Breast epithelium (tissue), 4 donors: ENCODE results near the gene FRMD5. TPM values are rescaled to one million over a fixed set of nuclear protein-coding genes. Genes with fewer than 3 reads are reported as not detected.
"Not testable (repeated sequence)": the region's sequence is repeated elsewhere in the genome, so short reads cannot be mapped to it uniquely, and the experiment has no call there.

Experiments
- DNase-seq, 2 donors: peaks; one replicate each; pipeline ENCODE4 v3.0.0-alpha.2; 2019; ENCODE audit warnings: low spot score in 2 of 2
- H3K27ac ChIP-seq, 2 donors: fragments of 200-600 bp; sonication (generic) in 1 of 2; one replicate each; pipeline ENCODE4 v1.5.1; 2016 to 2019; ENCODE audit warnings: mild to moderate bottlenecking in 1 of 2
- H3K27me3 ChIP-seq, 2 donors: fragments of 200-600 bp; sonication (generic) in 1 of 2; one replicate each; pipeline versions ENCODE4 v1.5.1 to v1.6.0; 2017 to 2019; ENCODE audit warnings: control low read depth in 1 of 2, mild to moderate bottlenecking in 1 of 2
- H3K36me3 ChIP-seq: fragments of 200-600 bp; one replicate; pipeline ENCODE4 v1.5.1; 2019
- H3K4me1 ChIP-seq, 2 donors: fragments of 200-600 bp; sonication (generic); one replicate each; pipeline ENCODE4 v1.5.1; 2016 to 2019; ENCODE audit warnings: control low read depth in 1 of 2
- H3K4me3 ChIP-seq, 3 donors: fragments of 200-600 bp; sonication (generic); 1 replicate in 2 of 3; 2 replicates in 1 of 3; pipeline ENCODE4 v1.5.1; 2016 to 2019; ENCODE audit warnings: mild to moderate bottlenecking in 3 of 3, moderate library complexity in 2 of 3
- H3K9me3 ChIP-seq, 2 donors: fragments of 200-600 bp; sonication (generic) in 1 of 2; one replicate each; pipeline ENCODE4 v1.5.1; 2016 to 2019; ENCODE audit warnings: control low read depth in 1 of 2
- POLR2A ChIP-seq: fragments of 450-650 bp; IDR thresholded peaks from one replicate; pipeline ENCODE4 v1.6.1; 2016; ENCODE audit warnings: antibody characterized with exemption, mild to moderate bottlenecking, moderate library complexity
- POLR2AphosphoS5 ChIP-seq, 3 donors: sonication (generic); formaldehyde crosslinking; IDR thresholded peaks; one replicate each; pipeline ENCODE4 v1.6.1; 2017; ENCODE audit warnings: antibody characterized with exemption in 3 of 3
- intact Hi-C: fragments of 100-400 bp; cut with DNase I; formaldehyde crosslinking; loops from one replicate; pipeline ENCODE4 v1.15.1; 2023; ENCODE audit warnings: low total_unique reads
- total RNA-seq, 3 donors: library from RNA; depleted of rRNA; stranded (reverse); fragments of >200 nt; gene quantifications; one replicate each; pipeline ENCODE4 v1.1.0, GENCODE V29; 2016
- TF ChIP-seq, protein P1 (sequence below), 3 donors: fragments of 450-650 bp; IDR thresholded peaks; one replicate each; pipeline ENCODE4 v1.5.1; 2016 to 2017; ENCODE audit warnings: antibody characterized with exemption in 3 of 3, mild to moderate bottlenecking in 3 of 3, moderate library complexity in 3 of 3

Gene FRMD5
- total RNA-seq, 3 donors from 2014 or later = 0.66 to 1.6 TPM; not detected in 1

DNA sequence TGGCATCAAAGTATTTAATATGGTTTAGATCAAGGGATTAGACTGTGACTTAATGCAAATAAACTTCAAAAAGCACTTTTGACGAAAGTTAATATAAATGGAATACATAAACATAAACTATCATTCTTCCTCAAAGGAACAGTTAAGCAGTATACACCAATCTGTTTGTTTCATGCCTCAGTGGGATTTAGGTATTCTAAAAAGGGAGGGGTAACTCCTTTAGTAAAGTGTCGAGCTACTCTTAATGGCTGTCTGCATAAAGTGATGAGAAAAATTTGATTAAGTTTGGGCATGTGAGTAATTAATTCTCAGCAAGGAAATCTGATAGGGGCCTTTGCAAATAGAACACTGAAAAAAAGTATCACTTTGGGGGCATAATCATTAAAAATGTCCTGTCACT lies 176.9 kb downstream of the FRMD5 start:
- DNase-seq = no peak
- intact Hi-C loops = no loop called here
- Histone ChIP-seq H3K27ac (no peak overlapping the region), H3K27me3 (no peaks in the 10 kb centered on the region), H3K9me3 (no peaks in the 10 kb centered on the region), H3K4me1 (no peaks in the 10 kb centered on the region), H3K36me3 (no peaks in the 10 kb centered on the region), H3K4me3 (no peak overlapping the region)
- TF ChIP-seq POLR2A (no peak), POLR2AphosphoS5 (IDR thresholded peaks at IDR 0.05) (no peak)
- TF ChIP-seq, protein P1, sequence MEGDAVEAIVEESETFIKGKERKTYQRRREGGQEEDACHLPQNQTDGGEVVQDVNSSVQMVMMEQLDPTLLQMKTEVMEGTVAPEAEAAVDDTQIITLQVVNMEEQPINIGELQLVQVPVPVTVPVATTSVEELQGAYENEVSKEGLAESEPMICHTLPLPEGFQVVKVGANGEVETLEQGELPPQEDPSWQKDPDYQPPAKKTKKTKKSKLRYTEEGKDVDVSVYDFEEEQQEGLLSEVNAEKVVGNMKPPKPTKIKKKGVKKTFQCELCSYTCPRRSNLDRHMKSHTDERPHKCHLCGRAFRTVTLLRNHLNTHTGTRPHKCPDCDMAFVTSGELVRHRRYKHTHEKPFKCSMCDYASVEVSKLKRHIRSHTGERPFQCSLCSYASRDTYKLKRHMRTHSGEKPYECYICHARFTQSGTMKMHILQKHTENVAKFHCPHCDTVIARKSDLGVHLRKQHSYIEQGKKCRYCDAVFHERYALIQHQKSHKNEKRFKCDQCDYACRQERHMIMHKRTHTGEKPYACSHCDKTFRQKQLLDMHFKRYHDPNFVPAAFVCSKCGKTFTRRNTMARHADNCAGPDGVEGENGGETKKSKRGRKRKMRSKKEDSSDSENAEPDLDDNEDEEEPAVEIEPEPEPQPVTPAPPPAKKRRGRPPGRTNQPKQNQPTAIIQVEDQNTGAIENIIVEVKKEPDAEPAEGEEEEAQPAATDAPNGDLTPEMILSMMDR (IDR thresholded peaks at IDR 0.05) = no peak

DNA sequence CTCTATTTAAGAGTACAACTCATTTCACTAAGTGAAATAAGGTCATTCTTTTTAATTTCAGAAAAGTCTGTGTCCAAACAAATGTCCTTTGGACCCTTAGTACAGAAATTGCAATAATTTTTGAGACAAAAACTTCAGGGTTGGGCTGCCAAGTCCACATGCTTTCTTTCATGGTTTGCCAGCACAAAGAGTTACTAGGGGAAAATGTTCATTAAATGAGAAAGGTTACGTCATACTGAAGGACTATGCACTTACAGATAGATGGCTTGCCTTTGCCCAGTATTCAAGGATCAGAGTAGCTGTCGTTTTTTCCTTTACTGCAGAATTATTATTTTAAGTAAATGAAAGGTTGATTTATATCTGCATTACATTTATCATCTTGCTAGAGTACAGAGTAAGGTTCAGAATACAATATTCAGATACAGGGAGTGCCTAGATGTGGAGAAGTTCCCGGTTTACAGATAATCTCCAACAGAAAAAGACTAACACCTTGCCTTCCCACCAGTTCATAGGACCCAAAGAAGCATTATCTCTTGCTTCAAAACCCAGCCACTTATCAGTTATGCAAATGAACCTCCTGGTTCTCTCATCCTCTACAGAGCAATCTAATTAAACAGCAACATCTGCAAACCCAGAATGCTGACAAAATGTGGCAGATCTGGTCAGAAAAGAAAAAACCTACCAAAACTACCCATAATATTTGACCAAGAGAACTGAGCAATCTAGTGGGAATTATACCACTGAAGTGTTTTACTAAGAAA lies 179.3 kb downstream of the FRMD5 start:
- no peak for DNase-seq
- Histone ChIP-seq H3K27me3 (no peaks in the 10 kb centered on the region), H3K9me3 (no peaks in the 10 kb centered on the region), H3K4me3 (no peak overlapping the region), H3K4me1 (no peaks in the 10 kb centered on the region), H3K36me3 (no peaks in the 10 kb centered on the region), H3K27ac (no peak overlapping the region)
- intact Hi-C loops = no loop called here
- TF ChIP-seq POLR2A = no peak
- TF ChIP-seq POLR2AphosphoS5 (IDR thresholded peaks at IDR 0.05) = no peak
- TF ChIP-seq, protein P1 (IDR thresholded peaks at IDR 0.05) = no peak

DNA sequence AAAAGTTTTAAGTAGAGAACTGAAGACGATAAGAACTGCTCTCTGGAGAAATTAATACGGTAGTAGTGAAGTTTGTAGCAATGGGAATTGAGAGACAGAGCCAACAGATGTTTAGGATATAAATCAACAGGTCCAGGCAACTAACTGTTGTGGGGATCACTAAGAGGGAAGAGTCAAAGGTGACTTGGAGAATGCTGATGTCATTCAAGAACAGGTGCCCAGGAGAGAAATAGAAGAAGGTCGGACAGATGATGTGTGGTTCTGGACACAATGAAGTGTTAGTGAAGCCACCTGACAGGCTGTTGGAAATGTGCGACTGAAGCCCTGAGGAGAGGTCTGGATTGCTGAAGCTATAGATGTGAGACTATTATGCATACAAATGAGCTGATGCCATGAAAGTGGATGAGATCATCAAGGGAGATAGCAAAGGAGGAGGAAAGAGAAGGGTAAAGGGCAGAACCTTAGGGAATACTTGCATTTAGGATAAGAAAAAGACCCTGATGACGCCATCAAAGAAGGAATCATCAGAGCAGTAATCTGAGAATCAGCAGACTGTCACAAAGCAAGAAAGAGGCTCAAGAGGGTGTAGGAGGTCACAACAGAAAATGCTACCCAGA lies 183.7 kb downstream of the FRMD5 start:
- DNase-seq = no peak
- Histone ChIP-seq H3K4me3 (no peak overlapping the region), H3K27ac (no peak overlapping the region), H3K4me1 (no peaks in the 10 kb centered on the region), H3K27me3 (no peaks in the 10 kb centered on the region), H3K36me3 (no peaks in the 10 kb centered on the region), H3K9me3 (no peaks in the 10 kb centered on the region)
- intact Hi-C loops = no loop called here
- TF ChIP-seq POLR2A (no peak), POLR2AphosphoS5 (IDR thresholded peaks at IDR 0.05) (no peak)
- TF ChIP-seq, protein P1 (IDR thresholded peaks at IDR 0.05) = no peak

DNA sequence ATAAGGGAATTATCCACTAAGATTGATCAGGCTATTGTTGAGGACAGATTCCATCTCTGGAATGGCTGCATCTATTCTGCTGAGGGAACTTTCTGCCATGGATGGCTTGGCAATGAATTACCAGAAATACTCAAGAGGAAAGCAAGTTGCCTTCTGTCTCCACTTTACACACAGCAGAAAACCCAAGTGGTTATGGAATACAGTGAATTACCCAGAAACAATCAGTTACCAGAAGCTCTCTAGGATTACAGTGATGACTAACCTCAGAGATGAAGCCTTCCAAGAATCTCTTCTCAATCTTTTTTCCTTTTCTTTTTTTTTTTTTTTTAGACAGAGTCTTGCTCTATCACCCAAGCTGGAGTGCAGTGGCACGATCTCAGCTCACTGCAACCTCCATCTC lies 185.0 kb downstream of the FRMD5 start:
- intact Hi-C loops = no loop called here
- Histone ChIP-seq H3K4me3 (no peak overlapping the region), H3K27me3 (no peaks in the 10 kb centered on the region), H3K27ac (no peak overlapping the region), H3K36me3 (no peaks in the 10 kb centered on the region), H3K4me1 (no peaks in the 10 kb centered on the region), H3K9me3 (no peaks in the 10 kb centered on the region)
- DNase-seq = no peak
- TF ChIP-seq POLR2AphosphoS5 (IDR thresholded peaks at IDR 0.05) = no peak
- TF ChIP-seq, protein P1 (IDR thresholded peaks at IDR 0.05) = no peak
- no peak for TF ChIP-seq POLR2A

DNA sequence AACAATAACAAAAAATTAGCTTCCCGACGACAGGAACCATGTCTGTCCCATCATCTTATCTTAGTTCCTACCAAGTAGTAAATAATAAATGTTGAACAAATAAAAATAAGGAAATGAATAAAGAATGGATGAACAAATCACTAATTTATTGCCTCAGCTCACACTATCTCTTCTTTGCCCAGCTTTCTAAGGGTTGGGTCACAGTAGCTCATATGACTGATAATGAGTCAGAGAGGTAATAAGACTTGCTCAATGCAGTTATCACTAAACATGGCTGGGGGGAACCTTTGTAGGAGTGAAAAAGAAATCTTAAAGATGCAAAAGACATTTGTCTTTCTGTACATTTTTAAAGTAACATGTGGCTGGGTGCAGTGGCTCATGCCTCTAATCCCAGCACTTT lies 186.0 kb downstream of the FRMD5 start:
- intact Hi-C loops = no loop called here
- DNase-seq = no peak
- H3K9me3 ChIP-seq = no peaks in the 10 kb centered on the region
- H3K27me3 ChIP-seq = no peaks in the 10 kb centered on the region
- no peaks in the 10 kb centered on the region for H3K36me3 ChIP-seq
- no peak overlapping the region for H3K4me3 ChIP-seq
- TF ChIP-seq POLR2A (no peak), POLR2AphosphoS5 (IDR thresholded peaks at IDR 0.05) (no peak)
- TF ChIP-seq, protein P1 (IDR thresholded peaks at IDR 0.05) = no peak
- no peak overlapping the region for H3K27ac ChIP-seq
- H3K4me1 ChIP-seq = no peaks in the 10 kb centered on the region

DNA sequence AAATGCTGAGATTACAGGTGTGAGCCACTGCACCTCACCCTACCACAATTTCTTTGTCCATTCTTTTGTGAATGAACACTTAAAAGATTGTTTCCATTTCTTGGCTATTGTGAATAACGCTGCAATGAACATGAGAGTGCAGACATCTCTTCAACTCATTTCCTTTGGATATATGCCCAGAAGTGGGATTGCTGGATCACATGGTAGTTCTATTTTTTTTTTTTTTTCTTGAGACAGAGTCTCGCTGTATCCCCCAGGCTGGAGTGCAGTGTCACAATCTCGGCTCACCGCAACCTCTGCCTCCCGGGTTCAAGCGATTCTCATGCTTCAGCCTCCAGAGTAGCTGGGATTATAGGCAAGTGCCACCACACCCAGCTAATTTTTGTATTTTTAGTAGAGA lies 194.8 kb downstream of the FRMD5 start:
- H3K36me3 ChIP-seq, H3K27ac ChIP-seq, H3K4me1 ChIP-seq, intact Hi-C loops, H3K27me3 ChIP-seq, H3K4me3 ChIP-seq, H3K9me3 ChIP-seq, DNase-seq: not testable (repeated sequence)
